ENCODE measurements around the gene STAT6.

STAT6 gene

GRCh38 chr12:57133013-57133569 is 21.9 kb upstream of the STAT6 start:
- Histone ChIP-seq H3K4me1 (ENCODE audit: control insufficient read depth, insufficient read depth, low read length) (peaks cover 2% of the 10 kb centered on the region; the same call in 1 of the 2 replicates), H3K4me3 (ENCODE audit: low read depth, low read length) (no peak overlapping the region), H3K36me3 (ENCODE audit: control insufficient read depth in 2 of 2, insufficient read depth in 1 of 2, low read length in 2 of 2) (peaks cover 0 to 4% of the 10 kb centered on the region in 2 experiments; a peak in 1 of 3 replicates), H3K27ac (ENCODE audit: extremely low read depth, low read depth, low read length) (no peak overlapping the region), H3K9me3 (ENCODE audit: control insufficient read depth, insufficient read depth, low read depth, low read length) (no peaks in the 10 kb centered on the region)
- no peak for TF ChIP-seq ZNF529 (tag by site-specific recombination; IDR thresholded peaks at IDR 0.05; ENCODE audit: insufficient replicate concordance)
- TF ChIP-seq ZNF510 (tag by site-specific recombination; IDR thresholded peaks at IDR 0.05; ENCODE audit: insufficient replicate concordance) = no peak
- TF ChIP-seq IKZF3 (tag by site-specific recombination; IDR thresholded peaks at IDR 0.05) = no peak
- TF ChIP-seq ZNF76 (tag by site-specific recombination; IDR thresholded peaks at IDR 0.05; ENCODE audit: borderline replicate concordance, low read depth) = no peak
- TF ChIP-seq, protein P1, sequence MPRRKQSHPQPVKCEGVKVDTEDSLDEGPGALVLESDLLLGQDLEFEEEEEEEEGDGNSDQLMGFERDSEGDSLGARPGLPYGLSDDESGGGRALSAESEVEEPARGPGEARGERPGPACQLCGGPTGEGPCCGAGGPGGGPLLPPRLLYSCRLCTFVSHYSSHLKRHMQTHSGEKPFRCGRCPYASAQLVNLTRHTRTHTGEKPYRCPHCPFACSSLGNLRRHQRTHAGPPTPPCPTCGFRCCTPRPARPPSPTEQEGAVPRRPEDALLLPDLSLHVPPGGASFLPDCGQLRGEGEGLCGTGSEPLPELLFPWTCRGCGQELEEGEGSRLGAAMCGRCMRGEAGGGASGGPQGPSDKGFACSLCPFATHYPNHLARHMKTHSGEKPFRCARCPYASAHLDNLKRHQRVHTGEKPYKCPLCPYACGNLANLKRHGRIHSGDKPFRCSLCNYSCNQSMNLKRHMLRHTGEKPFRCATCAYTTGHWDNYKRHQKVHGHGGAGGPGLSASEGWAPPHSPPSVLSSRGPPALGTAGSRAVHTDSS (tag by site-specific recombination; IDR thresholded peaks at IDR 0.05) = no peak
- TF ChIP-seq ZNF354C (tag by site-specific recombination; IDR thresholded peaks at IDR 0.05; ENCODE audit: borderline replicate concordance, low read depth) = no peak
- TF ChIP-seq, protein P2, sequence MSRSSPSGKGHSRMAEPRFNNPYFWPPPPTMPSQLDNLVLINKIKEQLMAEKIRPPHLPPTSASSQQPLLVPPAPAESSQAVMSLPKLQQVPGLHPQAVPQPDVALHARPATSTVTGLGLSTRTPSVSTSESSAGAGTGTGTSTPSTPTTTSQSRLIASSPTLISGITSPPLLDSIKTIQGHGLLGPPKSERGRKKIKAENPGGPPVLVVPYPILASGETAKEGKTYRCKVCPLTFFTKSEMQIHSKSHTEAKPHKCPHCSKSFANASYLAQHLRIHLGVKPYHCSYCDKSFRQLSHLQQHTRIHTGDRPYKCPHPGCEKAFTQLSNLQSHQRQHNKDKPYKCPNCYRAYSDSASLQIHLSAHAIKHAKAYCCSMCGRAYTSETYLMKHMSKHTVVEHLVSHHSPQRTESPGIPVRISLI (tag by site-specific recombination; IDR thresholded peaks at IDR 0.05) = no peak
- TF ChIP-seq ZSCAN18 (tag by site-specific recombination; IDR thresholded peaks at IDR 0.05) = no peak
- no peak for TF ChIP-seq ZNF658 (tag by site-specific recombination; IDR thresholded peaks at IDR 0.05)
- no peak for TF ChIP-seq SCRT1 (tag by site-specific recombination; IDR thresholded peaks at IDR 0.05; ENCODE audit: borderline replicate concordance)
- TF ChIP-seq ZNF214 (tag by site-specific recombination; IDR thresholded peaks at IDR 0.05; ENCODE audit: borderline replicate concordance) = no peak
- ChIA-PET POLR2A (interaction anchor here (0.6 to 0.8 kb wide), 2 partner anchors 12 to 80 kb away, joined by 3 to 4 read pairs; no protein-coding TSS in a partner anchor), CTCF (interaction anchor here (0.6 to 1.5 kb wide), 8 partner anchors 9 to 111 kb away, joined by 3 to 9 read pairs (median 5); partner anchors contain the start of gene STAT6)

- ChIA-PET CTCF (interaction anchor here (0.6 to 3.7 kb wide), 5 partner anchors 20 to 72 kb away, joined by 3 to 25 read pairs (median 5); partner anchors contain the start of gene STAT6), POLR2A (interaction anchor here (0.6 to 1.4 kb wide), 2 partner anchors 30 to 44 kb away, joined by 3 to 4 read pairs; partner anchors contain the start of gene NAB2)
- H3K27ac ChIP-seq (ENCODE audit: extremely low read depth, low read depth, low read length) = no peak overlapping the region
- peaks cover 5% of the 10 kb centered on the region for H3K4me1 ChIP-seq (ENCODE audit: control insufficient read depth, insufficient read depth, low read length)
- H3K9me3 ChIP-seq (ENCODE audit: control insufficient read depth, insufficient read depth, low read depth, low read length) = no peaks in the 10 kb centered on the region
- H3K36me3 ChIP-seq (ENCODE audit: control insufficient read depth in 2 of 2, insufficient read depth in 1 of 2, low read length in 2 of 2) = peaks cover 0 to 2% of the 10 kb centered on the region in 2 experiments; a peak in 1 of 3 replicates
- no peak overlapping the region for H3K4me3 ChIP-seq (ENCODE audit: low read depth, low read length)
- TF ChIP-seq BCL11B (tag by site-specific recombination; IDR thresholded peaks at IDR 0.05; ENCODE audit: low read depth) (no peak), ZBTB11 (tag by site-specific recombination; conservative IDR thresholded peaks at IDR 0.05; ENCODE audit: low read depth) (no peak), ZBTB17 (tag by site-specific recombination; IDR thresholded peaks at IDR 0.05) (peak; percentile 17; the same call in 1 of the 2 replicates), ZNF677 (tag by site-specific recombination; IDR thresholded peaks at IDR 0.05) (no peak), ZNF366 (tag by site-specific recombination; conservative IDR thresholded peaks at IDR 0.05) (0 out of 2 replicates have a peak, but pooled peaks have one; percentile 5), ZNF518A (tag by site-specific recombination; conservative IDR thresholded peaks at IDR 0.05; ENCODE audit: low read depth) (0 out of 2 replicates have a peak, but pooled peaks have one; percentile 22), ZBTB48 (tag by site-specific recombination; IDR thresholded peaks at IDR 0.05) (0 out of 2 replicates have a peak, but pooled peaks have one; percentile 22)
Observed at GRCh38 chr12:57131896-57132744, 21.0 kb upstream of the STAT6 start.
